Sigmoid colon (tissue), 7 donors: ENCODE data around the gene STXBP2. TPM values are rescaled to one million over a fixed set of nuclear protein-coding genes. Genes with fewer than 3 reads are reported as not detected.

Source experiments
- DNase-seq: peaks from one replicate; pipeline ENCODE4 v3.0.0-alpha.2; 2019
- H3K27ac ChIP-seq, 4 donors: fragments of 200-600 bp; sonication (generic); one replicate each; pipeline ENCODE4 v1.5.1; 2016 to 2019; ENCODE audit warnings: mild to moderate bottlenecking in 1 of 4
- H3K27me3 ChIP-seq, 3 donors: fragments of 200-600 bp; sonication (generic); one replicate each; pipeline ENCODE4 v1.5.1; 2019; ENCODE audit warnings: mild to moderate bottlenecking in 1 of 3
- H3K36me3 ChIP-seq, 4 donors: fragments of 200-600 bp; sonication (generic); one replicate each; pipeline ENCODE4 v1.5.1; 2016 to 2019
- H3K4me1 ChIP-seq, 4 donors: fragments of 200-600 bp; sonication (generic); one replicate each; pipeline ENCODE4 v1.5.1; 2017 to 2019
- H3K4me3 ChIP-seq, 4 donors: fragments of 200-600 bp; sonication (generic); one replicate each; pipeline ENCODE4 v1.5.1; 2017 to 2019; ENCODE audit warnings: mild to moderate bottlenecking in 2 of 4, moderate library complexity in 1 of 4
- H3K9me3 ChIP-seq, 4 donors: fragments of 200-600 bp in 3 of 4; sonication (generic) in 3 of 4; one replicate each; pipeline versions ENCODE4 v1.5.1 to v1.6.1; 2013 to 2019
- CTCF ChIP-seq, 4 experiments: fragments of 450-650 bp in 3 of 4; fragments of 200-600 bp in 1 of 4; IDR thresholded peaks; one replicate each; pipeline ENCODE4 v1.5.1; 2016 to 2019; ENCODE audit warnings: antibody characterized with exemption in 4 of 4, mild to moderate bottlenecking in 3 of 4, moderate library complexity in 2 of 4
- EP300 ChIP-seq, 4 donors: sonication (generic); formaldehyde crosslinking; IDR thresholded peaks; one replicate each; pipeline ENCODE4 v1.6.1; 2017; ENCODE audit warnings: antibody characterized with exemption in 4 of 4
- POLR2A ChIP-seq, 2 donors: fragments of 450-650 bp; IDR thresholded peaks; one replicate each; pipeline ENCODE4 v1.6.1; 2016; ENCODE audit warnings: antibody characterized with exemption in 2 of 2, mild to moderate bottlenecking in 2 of 2, moderate library complexity in 2 of 2
- POLR2AphosphoS5 ChIP-seq, 4 donors: sonication (generic); formaldehyde crosslinking; IDR thresholded peaks; one replicate each; pipeline ENCODE4 v1.6.1; 2017; ENCODE audit warnings: antibody characterized with exemption in 4 of 4
- WGBS, 2 donors: extraction: QIAGEN DNeasy Blood & Tissue Kit; methylation state at CpG; one replicate each; pipeline ENCODE4 v1.1.7; 2013; 5-methylcytosine and 5-hydroxymethylcytosine counted together
- intact Hi-C: fragments of 100-400 bp; cut with DNase I; formaldehyde crosslinking; loops from one replicate; pipeline ENCODE4 v1.15.1; 2023
- polyA plus RNA-seq, 3 donors: library from polyadenylated mRNA; stranded (reverse); fragments of 200-250 nt; gene quantifications; one replicate each; pipeline ENCODE4 v1.2.3, GENCODE V29; 2013
- small RNA-seq, 3 donors: library from RNA; depleted of rRNA; stranded (forward); fragments of <200 nt; gene quantifications; one replicate each; pipeline ENCODE3, GENCODE V24; 2016
- total RNA-seq, 4 donors: library from RNA; depleted of rRNA; stranded (reverse); fragments of >200 nt; gene quantifications; one replicate each; pipeline ENCODE4 v1.1.0, GENCODE V29; 2016
- donor health status: healthy with polysubstance abuse.
- donor health status: Bipolar disorder and iron deficiency.
- donor health status: healthy.

The STXBP2 gene
- total and polyA plus RNA-seq, 7 donors = 5.9 to 163 (median 9.3) TPM

GRCh38 chr19:7691497-7691896 is 54.6 kb downstream of the STXBP2 start:
- Histone ChIP-seq H3K4me1 (no peaks in the 10 kb centered on the region), H3K9me3 (no peaks in the 10 kb centered on the region), H3K4me3 (no peak overlapping the region), H3K27ac (no peak overlapping the region), H3K36me3 (no peaks in the 10 kb centered on the region), H3K27me3 (peaks cover 0 to 29% (median 0%) of the 10 kb centered on the region in 3 donors)
- intact Hi-C loops = no loop called here
- TF ChIP-seq POLR2A (IDR thresholded peaks at IDR 0.05) = no peak
- TF ChIP-seq CTCF (IDR thresholded peaks at IDR 0.05) = no peak
- no peak for TF ChIP-seq EP300 (IDR thresholded peaks at IDR 0.05)
- no peak for TF ChIP-seq POLR2AphosphoS5 (IDR thresholded peaks at IDR 0.05)
- no peak for DNase-seq

GRCh38 chr19:7692417-7693088 is 55.6 kb downstream of the STXBP2 start:
- Histone ChIP-seq H3K4me3 (no peak overlapping the region), H3K4me1 (no peaks in the 10 kb centered on the region), H3K9me3 (no peaks in the 10 kb centered on the region), H3K27me3 (peaks cover 0 to 40% (median 7%) of the 10 kb centered on the region in 3 donors), H3K36me3 (no peaks in the 10 kb centered on the region), H3K27ac (no peak overlapping the region)
- intact Hi-C loops = no loop called here
- TF ChIP-seq POLR2AphosphoS5 (IDR thresholded peaks at IDR 0.05) (no peak), POLR2A (IDR thresholded peaks at IDR 0.05) (no peak), EP300 (IDR thresholded peaks at IDR 0.05) (no peak), CTCF (IDR thresholded peaks at IDR 0.05) (no peak)
- no peak for DNase-seq
- 69 to 71% methylated on average over 13 of the region's 13 CpGs for WGBS, 2 donors

GRCh38 chr19:7694499-7694898 is 57.6 kb downstream of the STXBP2 start:
- 25 to 41% methylated on average over 4 of the region's 4 CpGs for WGBS, 2 donors
- intact Hi-C loops = no loop called here
- H3K4me1 ChIP-seq = no peaks in the 10 kb centered on the region

More at GRCh38 chr19:7694499-7694898, 57.6 kb downstream of the STXBP2 start:
- Histone ChIP-seq H3K36me3 (no peaks in the 10 kb centered on the region), H3K4me3 (no peak overlapping the region), H3K9me3 (no peaks in the 10 kb centered on the region), H3K27me3 (peaks cover 5 to 52% (median 26%) of the 10 kb centered on the region in 3 donors), H3K27ac (no peak overlapping the region)
- no peak for DNase-seq
- TF ChIP-seq CTCF (IDR thresholded peaks at IDR 0.05) (no peak), POLR2A (IDR thresholded peaks at IDR 0.05) (no peak), EP300 (IDR thresholded peaks at IDR 0.05) (no peak), POLR2AphosphoS5 (IDR thresholded peaks at IDR 0.05) (no peak)

Small RNAs within 50 kb of the gene (small RNA-seq; reads per million reads assigned to genes)
- gene MIR6792 = 0 reads per million in 3 donors

Other genes starting within 250 kb of the STXBP2 start
- 1 to 10 TPM in 3 of 4 donors, not detected in 1; 2.3 to 4.8 (median 3.6) TPM for gene PEX11G, start 148.1 kb upstream of the STXBP2 start, total RNA-seq
- gene PEX11G, start 148.1 kb upstream of the STXBP2 start, polyA plus RNA-seq = 10 to 100 TPM in 1 of 3 donors, 1 to 10 TPM in 2; 5.4 to 12.3 (median 6.6) TPM
- gene ZNF358, start 121.0 kb upstream of the STXBP2 start, total RNA-seq = 100 to 1,000 TPM in 1 of 4 donors, 10 to 100 TPM in 3; 64.5 to 120 (median 69.6) TPM
- gene ZNF358, start 121.0 kb upstream of the STXBP2 start, polyA plus RNA-seq = 10 to 100 TPM; 29.3 to 52.9 (median 31.9) TPM
- 10 to 100 TPM; 15.5 to 21.3 (median 17.1) TPM for gene MCOLN1, start 114.5 kb upstream of the STXBP2 start, total RNA-seq
- 10 to 100 TPM; 16.0 to 23.7 (median 16.8) TPM for gene MCOLN1, start 114.5 kb upstream of the STXBP2 start, polyA plus RNA-seq
- gene PNPLA6, start 101.4 kb upstream of the STXBP2 start, total RNA-seq = 10 to 100 TPM; 35.2 to 77.0 (median 44.1) TPM
- 10 to 100 TPM; 13.6 to 76.3 (median 15.0) TPM for gene PNPLA6, start 101.4 kb upstream of the STXBP2 start, polyA plus RNA-seq
- under 1 TPM in 3 of 4 donors, not detected in 1; under 0.01 to 0.28 (median 0.27) TPM for gene CAMSAP3, start 41.2 kb upstream of the STXBP2 start, total RNA-seq
- gene CAMSAP3, start 41.2 kb upstream of the STXBP2 start, polyA plus RNA-seq = 10 to 100 TPM; 15.6 to 37.2 (median 26.8) TPM
- gene XAB2, start 7.6 kb upstream of the STXBP2 start, total RNA-seq = 10 to 100 TPM; 29.5 to 38.3 (median 33.8) TPM
- 10 to 100 TPM in 2 of 3 donors, 1 to 10 TPM in 1; 9.7 to 29.9 (median 13.8) TPM for gene XAB2, start 7.6 kb upstream of the STXBP2 start, polyA plus RNA-seq
- 10 to 100 TPM; 10.8 to 37.1 (median 30.1) TPM for gene PET100, start 7.3 kb upstream of the STXBP2 start, total RNA-seq
- 10 to 100 TPM; 63.3 to 70.9 (median 68.7) TPM for gene PET100, start 7.3 kb upstream of the STXBP2 start, polyA plus RNA-seq
- gene PCP2, start 3.4 kb upstream of the STXBP2 start, total RNA-seq = not detected
- gene PCP2, start 3.4 kb upstream of the STXBP2 start, polyA plus RNA-seq = 1 to 10 TPM in 1 of 3 donors, not detected in 2; 1.0 TPM
- gene RETN, start 31.9 kb downstream of the STXBP2 start, total RNA-seq = not detected
- 10 to 100 TPM in 1 of 3 donors, 1 to 10 TPM in 2; 3.6 to 38.1 (median 8.6) TPM for gene RETN, start 31.9 kb downstream of the STXBP2 start, polyA plus RNA-seq
- gene MCEMP1, start 40.0 kb downstream of the STXBP2 start, total RNA-seq = under 1 TPM in 3 of 4 donors, not detected in 1; 0.36 to 0.49 (median 0.41) TPM
- gene MCEMP1, start 40.0 kb downstream of the STXBP2 start, polyA plus RNA-seq = 1 to 10 TPM in 2 of 3 donors, under 1 TPM in 1; 0.51 to 2.8 (median 1.8) TPM
- 10 to 100 TPM; 32.8 to 89.6 (median 50.5) TPM for gene TRAPPC5, start 43.7 kb downstream of the STXBP2 start, total RNA-seq
- gene TRAPPC5, start 43.7 kb downstream of the STXBP2 start, polyA plus RNA-seq = 10 to 100 TPM; 55.3 to 75.5 (median 55.9) TPM
- 1 to 10 TPM in 1 of 4 donors, under 1 TPM in 3; 0.27 to 2.5 (median 0.61) TPM for gene FCER2, start 65.0 kb downstream of the STXBP2 start, total RNA-seq
- 10 to 100 TPM in 1 of 3 donors, under 1 TPM in 1, not detected in 1; 0.46 to 14.7 TPM for gene FCER2, start 65.0 kb downstream of the STXBP2 start, polyA plus RNA-seq
- gene CLEC4G, start 95.0 kb downstream of the STXBP2 start, total RNA-seq = 1 to 10 TPM; 1.4 to 3.6 (median 3.1) TPM
- under 1 TPM in 2 of 3 donors, not detected in 1; 0.45 to 0.46 TPM for gene CLEC4G, start 95.0 kb downstream of the STXBP2 start, polyA plus RNA-seq
- 1 to 10 TPM; 1.4 to 6.4 (median 5.6) TPM for gene CD209, start 110.4 kb downstream of the STXBP2 start, total RNA-seq
- gene CD209, start 110.4 kb downstream of the STXBP2 start, polyA plus RNA-seq = 10 to 100 TPM in 1 of 3 donors, 1 to 10 TPM in 2; 2.9 to 12.3 (median 3.6) TPM
- gene CLEC4M, start 126.1 kb downstream of the STXBP2 start, total RNA-seq = 1 to 10 TPM in 1 of 4 donors, not detected in 3; 1.4 TPM
- gene CLEC4M, start 126.1 kb downstream of the STXBP2 start, polyA plus RNA-seq = under 1 TPM in 2 of 3 donors, not detected in 1; under 0.01 to 0.82 TPM
- gene EVI5L, start 193.1 kb downstream of the STXBP2 start, total RNA-seq = 10 to 100 TPM in 3 of 4 donors, 1 to 10 TPM in 1; 8.4 to 18.6 (median 12.5) TPM
- gene EVI5L, start 193.1 kb downstream of the STXBP2 start, polyA plus RNA-seq = 10 to 100 TPM in 1 of 3 donors, 1 to 10 TPM in 2; 5.3 to 11.4 (median 6.0) TPM
- not detected for gene PRR36, start 237.3 kb downstream of the STXBP2 start, total RNA-seq
- gene PRR36, start 237.3 kb downstream of the STXBP2 start, polyA plus RNA-seq = under 1 TPM in 2 of 3 donors, not detected in 1; under 0.01 to 0.23 TPM